Upper lobe of left lung (tissue), 6 donors: Measurements from ENCODE around the gene ARHGDIG. TPM values are rescaled to one million over a fixed set of nuclear protein-coding genes. Genes with fewer than 3 reads are reported as not detected.
"Not testable (repeated sequence)": the region's sequence is repeated elsewhere in the genome, so short reads cannot be mapped to it uniquely, and the experiment has no call there.

ENCODE experiments used
- ATAC-seq, 2 donors: fragments of 200-7000 bp; cut with Tn5 transposase; one replicate each; pipeline ENCODE4 v1.9.1; 2022; ENCODE audit warnings: mild to moderate bottlenecking in 2 of 2, moderate library complexity in 2 of 2; ENCODE audit not compliant: low FRiP score in 2 of 2
- DNase-seq, 2 donors: peaks; one replicate each; pipeline ENCODE4 v3.0.0-alpha.2; 2019 to 2020
- H3K27ac ChIP-seq, 4 donors: fragments of 200-600 bp; sonication (generic); one replicate each; pipeline ENCODE4 v1.5.1; 2016 to 2019
- H3K27me3 ChIP-seq, 4 donors: fragments of 200-600 bp; sonication (generic); one replicate each; pipeline ENCODE4 v1.5.1; 2017 to 2019
- H3K36me3 ChIP-seq, 4 donors: fragments of 200-600 bp; sonication (generic); one replicate each; pipeline ENCODE4 v1.5.1; 2016 to 2019
- H3K4me1 ChIP-seq, 4 donors: fragments of 200-600 bp; sonication (generic); one replicate each; pipeline ENCODE4 v1.5.1; 2018 to 2019
- H3K4me3 ChIP-seq, 4 donors: fragments of 200-600 bp; sonication (generic); one replicate each; pipeline ENCODE4 v1.5.1; 2017 to 2019; ENCODE audit warnings: mild to moderate bottlenecking in 2 of 4, moderate library complexity in 1 of 4
- H3K9me3 ChIP-seq, 4 donors: fragments of 200-600 bp; sonication (generic); one replicate each; pipeline ENCODE4 v1.5.1; 2018 to 2019
- EP300 ChIP-seq, 4 donors: sonication (generic); formaldehyde crosslinking; IDR thresholded peaks; one replicate each; pipeline ENCODE4 v1.5.1; 2017; ENCODE audit warnings: antibody characterized with exemption in 4 of 4, control low read depth in 2 of 4
- POLR2A ChIP-seq, 4 donors: fragments of 450-650 bp; IDR thresholded peaks; one replicate each; pipeline ENCODE4 v1.5.1; 2016 to 2017; ENCODE audit warnings: antibody characterized with exemption in 4 of 4, mild to moderate bottlenecking in 2 of 4
- POLR2AphosphoS5 ChIP-seq, 2 donors: sonication (generic); formaldehyde crosslinking; IDR thresholded peaks; one replicate each; pipeline ENCODE4 v1.5.1; 2017; ENCODE audit warnings: antibody characterized with exemption in 2 of 2
- WGBS, 2 donors: methylation state at CpG; one replicate each; pipeline ENCODE4 v1.1.5; 2017 to 2018; 5-methylcytosine and 5-hydroxymethylcytosine counted together
- total RNA-seq, 6 donors: library from RNA; depleted of rRNA in 4 of 6; stranded (reverse); fragments of >200 nt in 4 of 6; gene quantifications; one replicate each; pipeline versions ENCODE4 v1.1.0 to v1.2.1, GENCODE V29; 2016 to 2021
- TF ChIP-seq, protein P1 (sequence below), 6 experiments: fragments of 450-650 bp in 4 of 6; fragments of 200-600 bp in 2 of 6; sonication (generic) in 2 of 6; IDR thresholded peaks; one replicate each; pipeline ENCODE4 v1.5.1; 2016 to 2019; ENCODE audit warnings: antibody characterized with exemption in 6 of 6
- donor health status: DM: no; HTN: no; CAD: no; lungs with moderate emphysema.
- donor health status: DM: no; HTN: yes; CAD: no; lungs with severe emphysema.

The ARHGDIG gene
- total RNA-seq, 6 donors from 2014 or later = 0.91 TPM; not detected in 5

DNA sequence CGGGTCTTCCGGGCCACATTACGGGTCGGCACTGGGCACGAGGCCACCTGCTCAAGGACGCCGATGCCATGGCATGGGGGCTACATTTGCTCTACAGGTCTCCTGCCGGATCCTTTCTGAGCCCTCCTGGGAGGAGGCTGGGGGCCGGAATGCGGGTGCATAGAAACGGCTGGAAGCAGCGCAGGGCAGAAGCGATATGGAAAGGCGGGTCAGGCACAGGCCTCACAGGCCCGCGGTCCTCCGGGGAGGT, 43.7 kb downstream of the ARHGDIG start:
- Histone ChIP-seq H3K4me3 (no peak overlapping the region), H3K27ac (peak overlapping the region in 2 of 4 donors; percentile 72 to 88), H3K4me1 (peaks cover 38 to 59% (median 47%) of the 10 kb centered on the region in 4 donors), H3K36me3 (peaks cover 0 to under 1% (median under 1%) of the 10 kb centered on the region in 4 donors), H3K27me3 (no peaks in the 10 kb centered on the region), H3K9me3 (no peaks in the 10 kb centered on the region)
- DNase-seq (no peak), ATAC-seq (no peak)
- TF ChIP-seq, protein P1, sequence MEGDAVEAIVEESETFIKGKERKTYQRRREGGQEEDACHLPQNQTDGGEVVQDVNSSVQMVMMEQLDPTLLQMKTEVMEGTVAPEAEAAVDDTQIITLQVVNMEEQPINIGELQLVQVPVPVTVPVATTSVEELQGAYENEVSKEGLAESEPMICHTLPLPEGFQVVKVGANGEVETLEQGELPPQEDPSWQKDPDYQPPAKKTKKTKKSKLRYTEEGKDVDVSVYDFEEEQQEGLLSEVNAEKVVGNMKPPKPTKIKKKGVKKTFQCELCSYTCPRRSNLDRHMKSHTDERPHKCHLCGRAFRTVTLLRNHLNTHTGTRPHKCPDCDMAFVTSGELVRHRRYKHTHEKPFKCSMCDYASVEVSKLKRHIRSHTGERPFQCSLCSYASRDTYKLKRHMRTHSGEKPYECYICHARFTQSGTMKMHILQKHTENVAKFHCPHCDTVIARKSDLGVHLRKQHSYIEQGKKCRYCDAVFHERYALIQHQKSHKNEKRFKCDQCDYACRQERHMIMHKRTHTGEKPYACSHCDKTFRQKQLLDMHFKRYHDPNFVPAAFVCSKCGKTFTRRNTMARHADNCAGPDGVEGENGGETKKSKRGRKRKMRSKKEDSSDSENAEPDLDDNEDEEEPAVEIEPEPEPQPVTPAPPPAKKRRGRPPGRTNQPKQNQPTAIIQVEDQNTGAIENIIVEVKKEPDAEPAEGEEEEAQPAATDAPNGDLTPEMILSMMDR (IDR thresholded peaks at IDR 0.05) = no peak
- TF ChIP-seq POLR2A (IDR thresholded peaks at IDR 0.05) (no peak), POLR2AphosphoS5 (IDR thresholded peaks at IDR 0.05) (no peak), EP300 (IDR thresholded peaks at IDR 0.05) (no peak)
- 90% methylated on average over 15 to 17 of the region's 17 CpGs for WGBS, 2 donors

GRCh38 chr16:324451-325334, 44.3 kb downstream of the ARHGDIG start:
- H3K27me3 ChIP-seq = no peaks in the 10 kb centered on the region
- H3K4me1 ChIP-seq = peaks cover 38 to 59% (median 47%) of the 10 kb centered on the region in 4 donors
- DNase-seq = peak in 1 of 2 donors; percentile 89
- TF ChIP-seq POLR2A (IDR thresholded peaks at IDR 0.05) (no peak), POLR2AphosphoS5 (IDR thresholded peaks at IDR 0.05) (no peak), EP300 (IDR thresholded peaks at IDR 0.05) (no peak)
- TF ChIP-seq, protein P1 (IDR thresholded peaks at IDR 0.05) = no peak
- H3K27ac ChIP-seq = peak overlapping the region; percentile 19 to 88 (median 50)
- H3K9me3 ChIP-seq = no peaks in the 10 kb centered on the region
- peak overlapping the region in 3 of 4 donors; percentile 25 to 36 (median 35) for H3K4me3 ChIP-seq
- no peaks in the 10 kb centered on the region for H3K36me3 ChIP-seq
- no peak for ATAC-seq
- 41 to 53% methylated on average over 38 to 51 of the region's 55 CpGs for WGBS, 2 donors

GRCh38 chr16:325375-326145, 45.2 kb downstream of the ARHGDIG start:
- H3K4me1 ChIP-seq = peaks cover 41 to 59% (median 48%) of the 10 kb centered on the region in 4 donors
- peak overlapping the region in 3 of 4 donors; percentile 25 to 36 (median 35) for H3K4me3 ChIP-seq
- no peaks in the 10 kb centered on the region for H3K36me3 ChIP-seq

GRCh38 chr16:330741-331140, 50.4 kb downstream of the ARHGDIG start:
- no peak for TF ChIP-seq POLR2AphosphoS5 (IDR thresholded peaks at IDR 0.05)
- TF ChIP-seq POLR2A (IDR thresholded peaks at IDR 0.05) = no peak
- no peak for TF ChIP-seq EP300 (IDR thresholded peaks at IDR 0.05)
- TF ChIP-seq, protein P1 (IDR thresholded peaks at IDR 0.05) = no peak
- no peak overlapping the region for H3K27ac ChIP-seq
- no peaks in the 10 kb centered on the region for H3K27me3 ChIP-seq
- 84 to 89% methylated on average over 2 of the region's 2 CpGs for WGBS, 2 donors
- H3K36me3 ChIP-seq = no peaks in the 10 kb centered on the region
- H3K4me3 ChIP-seq = no peak overlapping the region
- no peaks in the 10 kb centered on the region for H3K9me3 ChIP-seq
- no peak for DNase-seq
- ATAC-seq = no peak
- H3K4me1 ChIP-seq = peaks cover 33 to 43% (median 38%) of the 10 kb centered on the region in 4 donors

More at GRCh38 chr16:325375-326145, 45.2 kb downstream of the ARHGDIG start:
- 79 to 86% methylated on average over 12 to 27 of the region's 28 CpGs for WGBS, 2 donors
- peak overlapping the region; percentile 19 to 88 (median 50) for H3K27ac ChIP-seq
- TF ChIP-seq POLR2AphosphoS5 (IDR thresholded peaks at IDR 0.05) = no peak
- TF ChIP-seq POLR2A (IDR thresholded peaks at IDR 0.05) = no peak
- no peak for TF ChIP-seq EP300 (IDR thresholded peaks at IDR 0.05)
- TF ChIP-seq, protein P1 (IDR thresholded peaks at IDR 0.05) = no peak
- no peaks in the 10 kb centered on the region for H3K27me3 ChIP-seq
- ATAC-seq (no peak), DNase-seq (no peak)
- no peaks in the 10 kb centered on the region for H3K9me3 ChIP-seq

DNA sequence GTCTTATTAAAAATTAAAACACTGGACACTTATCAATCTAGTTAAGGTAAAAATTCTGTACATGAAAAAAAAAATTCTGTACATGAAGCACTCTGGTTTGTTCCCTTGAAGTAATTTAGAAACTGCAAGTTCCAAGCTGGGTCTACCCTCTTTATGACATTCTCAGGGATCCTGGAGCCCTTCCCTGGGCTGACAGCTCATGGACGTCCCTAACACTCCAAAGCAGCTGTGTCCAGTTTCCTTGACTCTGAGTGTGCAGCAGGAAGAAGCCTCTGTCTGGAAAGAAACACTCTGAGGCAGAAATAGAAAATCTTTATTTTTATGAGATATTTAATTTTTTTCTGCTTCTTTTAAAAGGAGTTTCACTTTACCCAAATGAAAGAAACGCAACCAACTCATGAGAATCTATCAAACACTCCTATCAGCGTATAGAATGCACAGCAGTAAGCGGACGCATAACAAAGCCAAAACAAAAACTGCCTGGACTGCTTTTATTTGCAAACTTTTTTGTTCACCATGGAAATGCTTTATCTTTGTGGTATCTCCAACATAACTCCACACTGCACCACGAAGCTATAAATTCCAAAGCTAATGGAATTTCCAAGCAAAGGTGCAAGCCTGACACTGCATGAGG, 50.9 kb downstream of the ARHGDIG start:
- H3K4me1 ChIP-seq = peaks cover 28 to 40% (median 32%) of the 10 kb centered on the region in 4 donors
- not testable (repeated sequence) for H3K9me3 ChIP-seq, H3K36me3 ChIP-seq, H3K27ac ChIP-seq, ATAC-seq, DNase-seq, H3K27me3 ChIP-seq, H3K4me3 ChIP-seq
- 50 to 69% methylated on average over 6 of the region's 6 CpGs for WGBS, 2 donors
